Measurements from ENCODE around the gene TRABD2B. TPM values are rescaled to one million over a fixed set of nuclear protein-coding genes. Genes with fewer than 3 reads are reported as not detected.

Gene TRABD2B
- total and polyA plus RNA-seq, 2 of the 4 experiments (the other 2 are of a cell fraction) = not detected

DNA sequence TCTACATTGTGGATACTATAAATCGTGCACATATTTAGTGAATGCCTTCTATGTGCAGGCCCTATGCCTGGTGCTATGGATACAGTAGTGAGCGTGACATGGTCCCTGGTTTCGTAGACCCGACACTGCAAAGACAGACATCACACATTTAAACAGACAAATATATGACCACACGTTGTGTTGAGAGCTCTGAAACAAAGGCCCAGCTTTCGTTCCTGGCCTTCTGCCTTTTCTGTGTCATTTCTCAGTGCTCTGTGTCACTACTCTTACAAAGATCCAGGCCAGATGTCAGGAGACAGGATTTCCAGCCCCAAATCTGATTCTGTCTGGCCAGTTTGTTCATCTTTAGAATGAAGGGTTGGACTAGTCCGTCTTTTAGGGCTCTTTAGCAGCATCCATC is 19.3 kb upstream of the TRABD2B start:
- ATAC-seq (ENCODE audit: low read depth) (no peak), DNase-seq (no peak)
- Histone ChIP-seq H2AFZ (replicated peaks; ENCODE audit: low read length, poor library complexity) (no peak overlapping the region), H2AK9ac (replicated peaks; ENCODE audit: low read depth, low read length, poor library complexity) (no peak overlapping the region), H3K9me3 (ENCODE audit: control insufficient read depth, insufficient read depth, low read length) (no peaks in the 10 kb centered on the region), H2BK20ac (ENCODE audit: low read depth, low read length) (no peak overlapping the region), H3K27ac (ENCODE audit: insufficient read depth, low read length) (no peak overlapping the region), H3K4me2 (ENCODE audit: low read depth, low read length) (no peak overlapping the region), H2AK5ac (ENCODE audit: low read depth, low read length) (no peak overlapping the region), H4K5ac (ENCODE audit: low read depth, low read length) (no peak overlapping the region), H3K4ac (ENCODE audit: low read depth, low read length) (no peak overlapping the region), H3K27me3 (ENCODE audit: control insufficient read depth, insufficient read depth, low read length) (no peaks in the 10 kb centered on the region), H3K9me1 (ENCODE audit: insufficient read depth, low read length) (no peaks in the 10 kb centered on the region), H2BK5ac (ENCODE audit: low read depth, low read length, poor library complexity, severe bottlenecking) (no peak overlapping the region), H3K18ac (ENCODE audit: low read depth, low read length) (no peak overlapping the region), H3K14ac (replicated peaks; ENCODE audit: low read depth, low read length) (no peak overlapping the region), H3K9ac (ENCODE audit: low read depth, low read length) (no peak overlapping the region), H3K4me1 (ENCODE audit: control insufficient read depth, insufficient read depth, low read length) (no peaks in the 10 kb centered on the region; the same call in 1 of the 2 replicates), H2BK15ac (ENCODE audit: low read depth, low read length) (no peak overlapping the region), H4K8ac (ENCODE audit: low read depth in 2 of 2, low read length in 2 of 2) (no peak overlapping the region), H3K4me3 (ENCODE audit: insufficient read depth, low read depth, low read length) (no peak overlapping the region), H3K23ac (ENCODE audit: low read depth, low read length) (no peak overlapping the region), H3K79me1 (ENCODE audit: low read depth in 1 of 2, low read length in 2 of 2) (no peaks in the 10 kb centered on the region), H3K56ac (ENCODE audit: extremely low read depth, insufficient read depth, low read length) (no peak overlapping the region), H4K91ac (ENCODE audit: insufficient read depth, low read depth, low read length) (no peak overlapping the region), H3K36me3 (ENCODE audit: control insufficient read depth, insufficient read depth, low read length) (no peaks in the 10 kb centered on the region), H4K20me1 (ENCODE audit: insufficient read depth, low read length) (no peaks in the 10 kb centered on the region), H2BK120ac (ENCODE audit: low read depth, low read length) (no peak overlapping the region)
- dilution Hi-C loops (cut with HindIII; ENCODE audit: low sequenced_read_pairs, unreplicated experiment) = no loop called here
- ChIA-PET CTCF (no interaction called here), POLR2A (ENCODE audit: unreplicated experiment) (no interaction called here)
- in situ Hi-C loops (cut with MboI; ENCODE audit: low sequenced_read_pairs) = no loop called here
- no CpG with 5 or more reads among the region's 7 CpGs for WGBS, 2 experiments (ENCODE audit: extremely low coverage in 2 of 2, insufficient read length in 1 of 2)
- TF ChIP-seq CHD1 (IDR thresholded peaks at IDR 0.05; ENCODE audit: low read depth, low read length) = no peak
- no peak for TF ChIP-seq RFX5 (IDR thresholded peaks at IDR 0.05; ENCODE audit: low read depth, low read length)
- no peak for TF ChIP-seq FOS (IDR thresholded peaks at IDR 0.05; ENCODE audit: low read depth, low read length)
- no peak for TF ChIP-seq POLR2A (IDR thresholded peaks at IDR 0.05; ENCODE audit: low read depth, low read length)
- TF ChIP-seq, protein P1, sequence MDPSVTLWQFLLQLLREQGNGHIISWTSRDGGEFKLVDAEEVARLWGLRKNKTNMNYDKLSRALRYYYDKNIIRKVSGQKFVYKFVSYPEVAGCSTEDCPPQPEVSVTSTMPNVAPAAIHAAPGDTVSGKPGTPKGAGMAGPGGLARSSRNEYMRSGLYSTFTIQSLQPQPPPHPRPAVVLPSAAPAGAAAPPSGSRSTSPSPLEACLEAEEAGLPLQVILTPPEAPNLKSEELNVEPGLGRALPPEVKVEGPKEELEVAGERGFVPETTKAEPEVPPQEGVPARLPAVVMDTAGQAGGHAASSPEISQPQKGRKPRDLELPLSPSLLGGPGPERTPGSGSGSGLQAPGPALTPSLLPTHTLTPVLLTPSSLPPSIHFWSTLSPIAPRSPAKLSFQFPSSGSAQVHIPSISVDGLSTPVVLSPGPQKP (IDR thresholded peaks at IDR 0.05; ENCODE audit: borderline replicate concordance, low read depth, low read length) = no peak
- no peak for TF ChIP-seq MXI1 (IDR thresholded peaks at IDR 0.05; ENCODE audit: borderline replicate concordance, low read depth, low read length)
- TF ChIP-seq BHLHE40 (IDR thresholded peaks at IDR 0.05; ENCODE audit: low read depth, low read length) = no peak
- no peak for TF ChIP-seq RAD21 (IDR thresholded peaks at IDR 0.05; ENCODE audit: low read length)
- TF ChIP-seq USF2 (IDR thresholded peaks at IDR 0.05; ENCODE audit: low read depth, low read length) = no peak
- TF ChIP-seq SMC3 (IDR thresholded peaks at IDR 0.05; ENCODE audit: low read depth, low read length) = no peak
- TF ChIP-seq NFE2L2 (IDR thresholded peaks at IDR 0.05; ENCODE audit: low read depth, low read length) = no peak
- TF ChIP-seq CEBPB (IDR thresholded peaks at IDR 0.05; ENCODE audit: low read depth, low read length) = no peak
- TF ChIP-seq RCOR1 (IDR thresholded peaks at IDR 0.05; ENCODE audit: insufficient replicate concordance, low read length) = no peak
- BruUV-seq (replicated peaks) = no TSS peak
- intact Hi-C loops (cut with micrococcal nuclease) = no loop called here
